ENCODE data around the gene DGLUCY.

Gene DGLUCY

GRCh38 chr14:91269076-91269991, 155.5 kb downstream of the DGLUCY start:
- TF ChIP-seq CTCF (IDR thresholded peaks at IDR 0.05; ENCODE audit: borderline replicate concordance, control extremely low read depth, extremely low read depth, insufficient read depth, missing control alignments): no peak
- no peak for DNase-seq (ENCODE audit: low spot score)
- in situ Hi-C loops (cut with MboI; ENCODE audit: low sequenced_read_pairs, unreplicated experiment): no loop called here

GRCh38 chr14:91270188-91270587, 156.3 kb downstream of the DGLUCY start:
- no peak for TF ChIP-seq CTCF (IDR thresholded peaks at IDR 0.05; ENCODE audit: borderline replicate concordance, control extremely low read depth, extremely low read depth, insufficient read depth, missing control alignments)
- DNase-seq (ENCODE audit: low spot score): no peak
- in situ Hi-C loops (cut with MboI; ENCODE audit: low sequenced_read_pairs, unreplicated experiment): no loop called here

- in situ Hi-C loops (cut with MboI; ENCODE audit: low sequenced_read_pairs, unreplicated experiment): no loop called here
- no peak for DNase-seq (ENCODE audit: low spot score)
- no peak for TF ChIP-seq CTCF (IDR thresholded peaks at IDR 0.05; ENCODE audit: borderline replicate concordance, control extremely low read depth, extremely low read depth, insufficient read depth, missing control alignments)
These were observed 156.7 kb downstream of the DGLUCY start for GRCh38 chr14:91270619-91271018.

- in situ Hi-C loops (cut with MboI; ENCODE audit: low sequenced_read_pairs, unreplicated experiment): no loop called here
- no peak for TF ChIP-seq CTCF (IDR thresholded peaks at IDR 0.05; ENCODE audit: borderline replicate concordance, control extremely low read depth, extremely low read depth, insufficient read depth, missing control alignments)
- DNase-seq (ENCODE audit: low spot score): no peak
These were observed 157.8 kb downstream of the DGLUCY start for GRCh38 chr14:91271639-91272038.

GRCh38 chr14:91272341-91273272, 158.7 kb downstream of the DGLUCY start:
- in situ Hi-C loops (cut with MboI; ENCODE audit: low sequenced_read_pairs, unreplicated experiment): no loop called here
- no peak for TF ChIP-seq CTCF (IDR thresholded peaks at IDR 0.05; ENCODE audit: borderline replicate concordance, control extremely low read depth, extremely low read depth, insufficient read depth, missing control alignments)
- no peak for DNase-seq (ENCODE audit: low spot score)

GRCh38 chr14:91273273-91273884, 159.5 kb downstream of the DGLUCY start:
- in situ Hi-C loops (cut with MboI; ENCODE audit: low sequenced_read_pairs, unreplicated experiment): no loop called here
- no peak for TF ChIP-seq CTCF (IDR thresholded peaks at IDR 0.05; ENCODE audit: borderline replicate concordance, control extremely low read depth, extremely low read depth, insufficient read depth, missing control alignments)
- DNase-seq (ENCODE audit: low spot score): no peak

All from GM13976 (cell line).